Mesothelial cell of epicardium (in vitro differentiated cells): ENCODE results near the gene CYLD. TPM values are rescaled to one million over a fixed set of nuclear protein-coding genes. Genes with fewer than 3 reads are reported as not detected.
A peak's percentile ranks its signal among the peaks of the same experiment; 100 is the strongest.

Experiments used
- DNase-seq, 2 experiments: peaks; one replicate each; pipeline ENCODE4 v3.0.0; 2021; ENCODE audit warnings: low spot score in 2 of 2; ENCODE audit not compliant: unreplicated experiment in 2 of 2
- H3K27ac Mint-ChIP-seq: 2 replicates; pipeline ENCODE4 v1.8.0; 2021; ENCODE audit warnings: mixed read lengths
- H3K27me3 Mint-ChIP-seq: 2 replicates; pipeline ENCODE4 v1.8.0; 2021; ENCODE audit warnings: low read depth, mixed read lengths
- H3K36me3 Mint-ChIP-seq: 2 replicates; pipeline ENCODE4 v1.8.0; 2021; ENCODE audit warnings: mixed read lengths
- H3K4me1 Mint-ChIP-seq: 2 replicates; pipeline ENCODE4 v1.8.0; 2021; ENCODE audit warnings: mixed read lengths
- H3K4me3 Mint-ChIP-seq: 2 replicates; pipeline ENCODE4 v1.8.0; 2021; ENCODE audit warnings: mild to moderate bottlenecking, moderate library complexity, mixed read lengths
- H3K9me3 Mint-ChIP-seq: 2 replicates; pipeline ENCODE4 v1.8.0; 2021; ENCODE audit warnings: mixed read lengths
- CTCF ChIP-seq: fragments of 200-600 bp; sonication (generic); IDR thresholded peaks from one replicate; pipeline ENCODE4 v1.5.0; 2021; ENCODE audit warnings: antibody characterized with exemption; ENCODE audit not compliant: unreplicated experiment
- total RNA-seq: library from RNA; stranded (reverse); gene quantifications from 3 replicates; pipeline ENCODE4 v1.2.1, GENCODE V29; 2021

Gene CYLD
- total RNA-seq = 19.2 to 20.6 TPM (median 20.4 TPM) in 3 replicates

- Mint-ChIP-seq H3K27me3 (peaks cover 26% of the 10 kb centered on the region), H3K4me3 (peak within 1 kb of the TSS; percentile 76), H3K9me3 (no peaks in the 10 kb centered on the region), H3K4me1 (peaks cover 15% of the 10 kb centered on the region), H3K27ac (peak within 1 kb of the TSS; percentile 90), H3K36me3 (peaks cover 2% of the 10 kb centered on the region)
- no peak for TF ChIP-seq CTCF
- DNase-seq = peak; percentile 99
These were observed at the start of gene CYLD for GRCh38 chr16:50741781-50742575. TSS of gene CYLD (plus strand) at chr16:50742086. CDS start at chr16:50749699, 7,613 bp downstream.

- peak overlapping the region; percentile 22 for H3K4me3 Mint-ChIP-seq
- DNase-seq = no peak
These were observed 49.3 kb upstream of the CYLD start for GRCh38 chr16:50692644-50692998.

GRCh38 chr16:50692999-50693781 is 48.7 kb upstream of the CYLD start, which contains the start of gene NOD2:
TSS of gene NOD2 (plus strand) at chr16:50693606. CDS start at chr16:50699496, 5,890 bp downstream.
- DNase-seq = no peak
- peaks cover 6% of the 10 kb centered on the region for H3K4me1 Mint-ChIP-seq
- H3K27ac Mint-ChIP-seq = no peak within 1 kb of the TSS
- no peaks in the 10 kb centered on the region for H3K9me3 Mint-ChIP-seq
- peak within 1 kb of the TSS; percentile 42 for H3K4me3 Mint-ChIP-seq
- no peaks in the 10 kb centered on the region for H3K36me3 Mint-ChIP-seq
- no peak for TF ChIP-seq CTCF
- H3K27me3 Mint-ChIP-seq = peaks cover 54% of the 10 kb centered on the region

More at GRCh38 chr16:50692644-50692998, 49.3 kb upstream of the CYLD start:
- Mint-ChIP-seq H3K4me1 (peaks cover 6% of the 10 kb centered on the region), H3K27me3 (peaks cover 56% of the 10 kb centered on the region), H3K9me3 (no peaks in the 10 kb centered on the region), H3K36me3 (no peaks in the 10 kb centered on the region), H3K27ac (no peak overlapping the region)
- TF ChIP-seq CTCF = no peak

- DNase-seq = no peak
- Mint-ChIP-seq H3K36me3 (no peaks in the 10 kb centered on the region), H3K4me3 (peak overlapping the region; percentile 42), H3K27ac (no peak overlapping the region), H3K9me3 (no peaks in the 10 kb centered on the region), H3K27me3 (peaks cover 51% of the 10 kb centered on the region), H3K4me1 (peaks cover 6% of the 10 kb centered on the region)
- TF ChIP-seq CTCF = no peak
These were observed 47.7 kb upstream of the CYLD start for GRCh38 chr16:50694206-50694605.

GRCh38 chr16:50695017-50696000 is 46.6 kb upstream of the CYLD start:
- H3K4me1 Mint-ChIP-seq = peaks cover 6% of the 10 kb centered on the region
- H3K27ac Mint-ChIP-seq = no peak overlapping the region
- no peak for TF ChIP-seq CTCF
- H3K36me3 Mint-ChIP-seq = no peaks in the 10 kb centered on the region
- DNase-seq = no peak
- H3K4me3 Mint-ChIP-seq = no peak overlapping the region
- H3K9me3 Mint-ChIP-seq = no peaks in the 10 kb centered on the region
- H3K27me3 Mint-ChIP-seq = peaks cover 54% of the 10 kb centered on the region
